GM19240 (cell line): ENCODE measurements around the gene KIZ.

ENCODE experiments used
- DNase-seq: peaks from one replicate; pipeline ENCODE4 v3.0.0; 2011; ENCODE audit warnings: low spot score; ENCODE audit not compliant: insufficient read length

The KIZ gene

DNA sequence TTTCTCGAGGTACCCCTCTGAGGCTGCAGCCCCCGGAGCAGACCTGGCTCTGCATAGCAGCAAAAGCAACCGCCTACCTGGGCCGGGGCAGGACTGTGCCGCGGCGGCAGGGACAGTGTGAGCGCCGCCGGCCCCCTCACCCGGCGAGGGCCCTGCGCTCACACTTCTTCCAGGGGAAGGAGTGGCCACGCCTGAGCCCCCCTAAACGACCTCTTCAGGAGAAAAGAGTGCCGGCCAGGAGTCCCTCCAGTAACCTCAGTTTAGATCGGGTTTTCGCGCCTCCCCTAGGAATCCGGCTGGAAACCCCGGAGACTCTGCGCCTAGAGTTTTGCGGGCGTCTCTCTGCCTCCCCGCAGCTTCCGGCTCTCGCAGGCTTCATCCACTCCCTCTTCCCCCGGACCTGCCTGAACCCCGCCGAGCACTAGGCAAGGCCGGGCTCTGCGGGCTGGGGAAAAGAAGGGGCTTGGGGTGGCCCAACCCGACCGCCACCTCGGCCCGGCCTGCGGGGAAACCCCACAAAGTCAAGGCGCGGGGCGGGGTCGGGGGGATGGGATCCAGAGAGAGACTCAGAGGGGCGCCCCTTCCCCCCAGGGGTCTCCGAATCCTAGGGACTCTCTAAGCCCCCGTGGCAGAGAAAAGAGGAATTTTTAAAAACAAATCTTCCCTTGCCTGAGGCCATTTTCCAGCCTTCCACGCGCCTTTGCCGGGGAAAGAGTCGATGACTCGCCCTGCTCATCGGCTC, 20.3 kb upstream of the KIZ start:
- no peak for DNase-seq

GRCh38 chr20:21106171-21107017, 19.5 kb upstream of the KIZ start, which contains the start of gene LINC00237:
Gene LINC00237 (minus strand): TSS chr20:21106358.
- no peak for DNase-seq

GRCh38 chr20:21109144-21109543, 16.7 kb upstream of the KIZ start:
- no peak for DNase-seq

- DNase-seq, result no peak
Measured at GRCh38 chr20:21110811-21111210, 15.1 kb upstream of the KIZ start.

- DNase-seq, result no peak
Measured at GRCh38 chr20:21111416-21111815, 14.5 kb upstream of the KIZ start.

- DNase-seq, result no peak
Measured at GRCh38 chr20:21113697-21114096, 12.2 kb upstream of the KIZ start.

DNA sequence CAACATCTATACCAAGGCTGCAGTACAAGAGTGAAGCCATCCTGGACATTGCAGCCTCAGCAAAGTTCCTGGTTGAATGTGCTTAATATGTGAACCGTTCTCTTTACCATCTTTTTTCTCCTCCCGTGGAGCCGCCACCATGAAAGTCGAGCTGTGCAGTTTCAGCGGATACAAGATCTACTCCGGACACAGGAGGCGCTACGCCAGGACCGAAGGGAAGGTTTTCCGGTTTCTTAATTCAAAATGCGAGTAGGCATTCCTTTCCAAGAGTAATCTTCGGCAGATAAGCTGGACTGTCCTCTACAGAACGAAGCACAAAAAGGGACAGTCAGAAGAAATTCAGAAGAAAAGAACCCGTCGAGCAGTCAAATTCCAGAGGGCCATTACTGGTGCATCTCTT, 11.3 kb upstream of the KIZ start:
- DNase-seq, result no peak

DNA sequence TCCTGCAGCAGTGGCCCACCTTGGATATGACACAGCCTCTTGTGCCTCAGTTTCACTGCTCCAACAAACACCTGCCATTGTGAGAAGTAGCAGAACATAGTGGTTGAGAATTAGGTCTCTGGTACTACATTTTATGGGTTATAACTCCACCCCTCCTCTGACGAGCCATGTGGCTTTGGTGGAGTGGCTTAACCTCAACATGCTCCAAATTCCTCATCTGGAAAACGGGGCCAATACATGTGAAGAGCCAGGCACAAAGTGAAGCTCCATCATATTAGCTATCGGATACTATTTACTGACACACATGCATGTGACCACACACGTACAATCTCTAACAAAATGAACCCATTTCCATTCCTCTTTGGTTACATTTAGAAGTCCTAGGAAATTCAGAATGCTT, 8.4 kb upstream of the KIZ start:
- no peak for DNase-seq

DNA sequence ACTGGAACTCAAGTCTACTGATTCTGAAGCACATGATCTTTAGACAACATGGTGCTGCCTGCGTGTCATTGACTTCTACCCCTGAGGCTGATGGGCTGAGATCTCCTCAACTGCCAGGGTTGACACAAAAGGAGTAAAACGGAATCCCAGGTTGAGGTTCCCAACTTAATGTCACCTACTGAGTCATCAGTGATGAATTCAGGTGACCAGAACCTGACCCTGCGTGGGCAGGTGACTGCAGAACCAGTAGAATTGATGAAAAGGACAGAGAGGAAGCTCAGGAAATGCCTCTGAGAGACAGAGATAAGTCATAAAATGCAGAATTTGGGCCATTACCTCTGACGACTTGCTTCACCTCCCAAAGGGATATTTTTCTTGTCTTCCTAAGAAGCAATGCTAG, 7.7 kb upstream of the KIZ start:
- DNase-seq, result no peak

DNA sequence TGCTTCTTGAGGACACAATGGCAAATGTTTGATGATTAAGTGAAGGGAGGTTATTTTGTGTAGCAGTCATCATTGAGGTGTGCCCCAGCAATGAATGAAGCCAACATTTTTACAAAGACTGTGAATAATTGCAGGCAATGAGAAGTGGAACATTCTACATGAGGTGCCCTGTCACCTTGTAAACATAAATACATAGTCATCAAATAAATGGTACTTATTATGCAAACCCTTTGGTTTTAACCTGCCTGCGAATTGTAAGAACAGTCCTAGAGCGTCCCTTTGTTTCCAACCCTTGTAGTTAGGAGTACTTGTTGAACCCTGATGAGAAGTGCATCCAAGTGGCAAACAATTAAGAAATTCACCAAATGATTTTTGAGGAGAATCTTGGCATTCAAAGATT, 7.1 kb upstream of the KIZ start:
- DNase-seq, result no peak

DNA sequence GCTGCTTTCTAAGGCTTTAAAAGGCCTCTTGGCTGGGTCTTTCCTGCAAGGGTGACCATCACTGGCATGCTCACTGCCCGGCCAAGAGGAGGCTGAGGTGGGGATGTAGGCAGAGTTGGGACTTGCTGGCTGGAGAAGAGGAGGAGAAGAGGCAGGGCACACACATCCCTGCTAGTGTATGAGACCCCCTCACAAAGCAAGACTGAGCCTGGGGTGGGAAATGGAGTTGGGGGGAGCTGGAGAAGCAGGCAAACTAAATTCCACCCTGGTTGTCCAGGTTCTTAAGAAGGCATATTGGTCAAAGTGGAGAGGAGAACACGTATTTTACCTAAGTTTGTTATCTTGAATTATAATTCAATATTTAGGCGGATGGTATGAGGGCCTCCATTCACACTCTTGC, 1.7 kb upstream of the KIZ start:
- no peak for DNase-seq

DNA sequence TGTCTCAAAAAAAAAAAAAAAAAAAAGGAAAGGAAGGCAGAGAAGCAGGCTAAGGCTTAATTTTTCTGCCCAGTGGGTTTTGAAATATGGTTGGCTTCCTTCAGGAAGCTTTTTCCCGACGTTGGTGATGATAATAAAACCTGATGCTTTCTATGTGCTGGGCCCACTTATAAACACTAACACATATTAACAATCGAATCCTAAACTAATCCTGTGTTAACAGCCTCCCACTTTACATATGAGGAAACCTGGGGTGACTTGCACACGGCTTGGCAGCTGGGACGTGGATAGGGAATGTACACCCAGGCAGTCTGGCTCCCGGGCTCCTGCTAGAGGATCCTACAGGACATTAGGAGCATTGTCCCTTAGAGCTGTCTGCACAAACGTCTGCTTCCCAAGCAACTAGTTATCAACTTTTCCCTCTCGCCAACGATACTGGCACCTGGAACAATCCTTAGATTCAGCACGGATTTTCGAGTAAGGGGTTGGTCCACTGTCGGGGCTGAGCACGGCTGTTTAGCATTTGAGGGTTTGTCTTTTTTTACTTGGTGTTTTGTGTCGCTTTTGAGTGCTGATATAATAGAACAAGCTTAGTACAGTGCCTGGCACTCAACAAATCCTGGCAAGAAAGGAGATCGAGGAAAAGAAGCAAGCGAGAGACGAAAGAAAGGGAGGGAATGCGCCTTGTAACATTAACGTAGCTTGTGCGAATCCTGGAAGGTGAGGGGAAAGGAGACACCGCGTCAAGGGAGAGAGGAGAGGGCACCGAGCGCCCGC, 622 bp upstream of the KIZ start:
- DNase-seq, result no peak

DNA sequence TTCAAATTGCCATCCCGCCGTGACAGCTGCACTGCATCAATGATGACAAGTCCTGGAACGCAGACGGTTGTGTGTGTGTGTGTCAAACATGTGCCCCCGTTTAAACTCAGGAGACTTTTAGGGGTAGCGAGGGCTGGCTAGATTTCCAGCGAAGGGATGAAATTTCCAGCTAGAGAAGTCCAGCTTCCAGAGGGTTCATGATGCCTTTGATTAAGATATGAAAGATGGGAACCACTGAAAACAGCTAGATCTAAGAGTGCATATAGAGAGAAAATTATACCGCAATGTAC, 644 bp downstream of the KIZ start:
- no peak for DNase-seq

DNA sequence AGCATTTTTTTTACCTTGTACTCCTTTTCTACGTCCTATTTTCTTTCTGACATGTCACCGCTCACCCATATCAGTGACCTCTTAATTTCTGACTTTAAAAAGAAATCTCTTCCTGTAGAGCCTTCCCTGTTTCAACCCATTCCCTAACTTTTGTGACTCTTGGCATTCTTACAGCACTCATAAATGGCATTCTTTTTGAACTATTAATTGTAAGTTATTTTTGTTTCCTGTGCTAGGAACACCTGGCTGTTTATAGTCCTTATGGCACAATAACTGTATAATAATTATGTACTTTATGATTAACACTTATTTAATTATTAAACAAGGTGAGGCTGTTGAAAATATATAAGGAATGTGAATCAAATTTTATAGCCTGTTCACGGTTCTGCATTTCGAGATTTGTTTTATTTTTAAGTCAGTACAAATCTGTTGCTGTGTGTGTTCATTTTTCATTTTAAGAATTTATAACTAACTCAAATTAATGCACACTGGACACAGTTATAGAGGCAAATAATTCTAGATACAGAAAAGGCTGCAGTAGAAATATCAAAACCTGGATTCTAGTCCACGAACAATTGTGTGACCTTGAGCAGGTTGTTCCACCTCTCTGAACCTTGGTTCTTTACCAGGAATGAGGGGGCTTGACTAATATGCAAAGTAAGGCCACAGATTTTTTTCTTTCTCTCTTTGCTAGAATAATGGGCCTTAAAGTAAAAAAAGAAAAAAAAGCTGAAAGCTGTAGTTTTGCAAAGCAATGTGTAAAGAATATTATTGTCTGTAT, 1.5 kb downstream of the KIZ start:
- no peak for DNase-seq

GRCh38 chr20:21129861-21130260, 4.0 kb downstream of the KIZ start:
- DNase-seq, result no peak

GRCh38 chr20:21133404-21133803, 7.5 kb downstream of the KIZ start:
- DNase-seq, result no peak

- DNase-seq, result no peak
Measured at GRCh38 chr20:21133917-21134622, 8.2 kb downstream of the KIZ start.

GRCh38 chr20:21134883-21135493, 9.1 kb downstream of the KIZ start:
- no peak for DNase-seq

DNA sequence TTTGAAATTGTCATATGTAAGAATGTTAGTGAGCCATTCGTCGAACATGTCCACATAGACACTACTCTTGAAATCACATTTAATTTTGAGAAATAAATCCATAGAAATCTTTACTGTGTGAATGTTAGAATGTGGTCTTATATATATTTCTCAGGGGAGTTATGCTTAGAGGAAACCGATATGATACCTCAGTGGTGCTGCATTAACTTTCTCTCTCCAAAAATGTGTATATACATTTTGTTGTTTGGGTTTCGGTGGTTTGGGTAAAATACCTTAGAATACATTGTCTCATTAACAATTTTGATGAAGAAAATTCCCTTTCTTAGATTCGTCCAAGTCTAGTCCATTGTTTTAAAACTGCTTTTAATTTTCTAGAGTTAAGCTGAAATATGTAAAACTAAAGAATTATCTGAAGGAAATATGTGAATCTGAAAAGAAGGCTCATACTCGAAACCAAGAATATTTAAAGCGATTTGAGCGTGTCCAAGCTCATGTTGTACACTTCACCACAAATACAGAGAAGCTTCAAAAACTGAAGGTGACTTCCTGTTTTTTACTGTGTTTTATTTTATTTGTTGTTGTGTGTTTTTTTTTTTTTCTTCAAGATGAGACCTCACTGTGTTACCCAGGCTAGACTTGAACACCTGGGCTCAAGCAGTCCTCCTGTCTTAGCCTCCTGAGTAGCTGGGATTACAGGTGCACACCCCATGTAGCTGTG, 10.3 kb downstream of the KIZ start:
- no peak for DNase-seq

GRCh38 chr20:21137078-21137477, 11.2 kb downstream of the KIZ start:
- no peak for DNase-seq
